Spleen (tissue), 11 donors: Measurements from ENCODE around the gene NRXN3. TPM values are rescaled to one million over a fixed set of nuclear protein-coding genes. Genes with fewer than 3 reads are reported as not detected.

Experiments used
- DNase-seq: peaks from one replicate; pipeline ENCODE4 v3.0.0-alpha.2; 2020
- H3K27ac ChIP-seq, 8 donors: fragments of 200-600 bp; sonication (generic) in 7 of 8; 1 replicate in 4 of 8; 2 replicates in 4 of 8; pipeline versions ENCODE4 v1.5.0 to v1.8.0; 2016 to 2021; ENCODE audit warnings: inconsistent platforms in 4 of 8, mild to moderate bottlenecking in 4 of 8, moderate library complexity in 1 of 8
- H3K27me3 ChIP-seq, 7 donors: fragments of 200-600 bp; sonication (generic) in 6 of 7; replicated peaks in 1 of 7; 1 replicate in 4 of 7; 2 replicates in 3 of 7; pipeline versions ENCODE4 v1.5.0 to v1.8.0; 2016 to 2021; ENCODE audit warnings: inconsistent platforms in 3 of 7, mild to moderate bottlenecking in 1 of 7
- H3K36me3 ChIP-seq, 6 donors: fragments of 200-600 bp; sonication (generic) in 5 of 6; 1 replicate in 4 of 6; 2 replicates in 2 of 6; pipeline versions ENCODE4 v1.5.0 to v1.8.0; 2016 to 2021; ENCODE audit warnings: inconsistent platforms in 2 of 6
- H3K4me1 ChIP-seq, 6 donors: fragments of 200-600 bp; sonication (generic) in 5 of 6; 1 replicate in 3 of 6; 2 replicates in 3 of 6; pipeline versions ENCODE4 v1.5.0 to v1.8.0; 2016 to 2021; ENCODE audit warnings: inconsistent platforms in 3 of 6
- H3K4me3 ChIP-seq, 8 donors: fragments of 200-600 bp; sonication (generic) in 7 of 8; 1 replicate in 4 of 8; 2 replicates in 4 of 8; pipeline versions ENCODE4 v1.5.0 to v1.8.0; 2016 to 2021; ENCODE audit warnings: inconsistent platforms in 4 of 8, mild to moderate bottlenecking in 4 of 8, moderate library complexity in 2 of 8
- H3K9me3 ChIP-seq, 8 donors: fragments of 200-600 bp; sonication (generic) in 7 of 8; 1 replicate in 4 of 8; 2 replicates in 4 of 8; pipeline versions ENCODE4 v1.5.0 to v1.8.0; 2016 to 2021; ENCODE audit warnings: inconsistent platforms in 4 of 8
- POLR2A ChIP-seq, 3 donors: fragments of 450-650 bp; IDR thresholded peaks; one replicate each; pipeline ENCODE4 v1.5.1; 2017; ENCODE audit warnings: antibody characterized with exemption in 3 of 3, mild to moderate bottlenecking in 1 of 3
- POLR2AphosphoS5 ChIP-seq, 3 donors: sonication (generic); formaldehyde crosslinking; IDR thresholded peaks; one replicate each; pipeline ENCODE4 v1.5.1; 2017; ENCODE audit warnings: antibody characterized with exemption in 3 of 3
- WGBS, 5 donors: extraction: QIAGEN DNeasy Blood & Tissue Kit in 3 of 5; methylation state at CpG; one replicate each; pipeline versions ENCODE4 v1.1.5 to v1.1.7; 2013 to 2018; 5-methylcytosine and 5-hydroxymethylcytosine counted together
- intact Hi-C: fragments of 100-400 bp; cut with DNase I; formaldehyde crosslinking; loops from one replicate; pipeline ENCODE4 v1.15.0; 2023; ENCODE audit warnings: low total_unique reads
- polyA plus RNA-seq, 3 donors: library from polyadenylated mRNA; stranded (reverse); fragments of 200-250 nt; gene quantifications; one replicate each; pipeline ENCODE4 v1.2.1, GENCODE V29; 2013
- total RNA-seq, 7 donors: library from RNA; depleted of rRNA in 3 of 7; stranded (reverse); fragments of >200 nt in 3 of 7; fragmentation: NEBNext Ultra II Directional in 4 of 7; extraction: Animal tissue kit (Norgen Biotek cat#: 25700) in 4 of 7; gene quantifications; one replicate each; pipeline versions ENCODE4 v1.1.0 to v1.2.1, GENCODE V29; 2016 to 2021
- TF ChIP-seq, protein P1 (sequence below), 11 experiments: fragments of 200-600 bp in 7 of 11; fragments of 450-650 bp in 4 of 11; sonication (generic) in 4 of 11; IDR thresholded peaks in 8 of 11; conservative IDR thresholded peaks in 3 of 11; 1 replicate in 7 of 11; 2 replicates in 4 of 11; pipeline versions ENCODE4 v1.4.0 to v1.8.0; 2016 to 2021; ENCODE audit warnings: antibody characterized with exemption in 11 of 11, inconsistent platforms in 4 of 11, mild to moderate bottlenecking in 1 of 11
- donor health status: healthy with polysubstance abuse.
- donor health status: DM: no; HTN: no; CAD: no; lungs with moderate emphysema.
- donor health status: DM: no; HTN: no; CAD: no.
- donor health status: Bipolar disorder and iron deficiency.
- donor health status: healthy.
- donor health status: DM: no; HTN: no; CAD: no.
- donor health status: DM: yes; HTN: yes; CAD: no.

Gene NRXN3
- total and polyA plus RNA-seq, 10 donors = 0.21 to 11.5 (median 1.6) TPM

DNA sequence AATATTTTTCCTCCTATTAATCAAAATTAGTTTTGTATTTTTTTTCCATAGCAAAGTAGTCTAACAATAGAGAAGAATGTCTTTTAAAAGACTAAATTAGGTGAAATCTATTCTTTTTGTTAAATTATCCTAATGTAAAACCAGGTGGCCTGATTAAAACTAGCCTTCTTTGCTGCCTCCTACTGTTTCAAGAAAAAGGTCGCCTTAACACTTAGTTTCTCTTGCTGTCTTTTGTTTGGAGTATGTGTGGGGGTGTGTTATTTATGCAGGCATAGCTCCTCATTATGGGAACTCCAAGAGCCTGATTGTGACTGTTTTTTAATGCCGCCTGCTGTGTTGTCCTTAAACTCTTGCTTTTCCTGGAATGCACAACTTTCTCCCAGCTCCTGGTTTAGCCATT, 1185.9 kb downstream of the NRXN3 start:
- H3K27me3 ChIP-seq = no peaks in the 10 kb centered on the region
- no peaks in the 10 kb centered on the region for H3K9me3 ChIP-seq
- H3K4me3 ChIP-seq = no peak overlapping the region
- no peaks in the 10 kb centered on the region for H3K36me3 ChIP-seq
- WGBS, 5 donors = 67 to 80% (median 75%) methylated on average over 2 of the region's 2 CpGs
- H3K4me1 ChIP-seq = no peaks in the 10 kb centered on the region
- no peak for TF ChIP-seq POLR2AphosphoS5 (IDR thresholded peaks at IDR 0.05)
- TF ChIP-seq, protein P1, sequence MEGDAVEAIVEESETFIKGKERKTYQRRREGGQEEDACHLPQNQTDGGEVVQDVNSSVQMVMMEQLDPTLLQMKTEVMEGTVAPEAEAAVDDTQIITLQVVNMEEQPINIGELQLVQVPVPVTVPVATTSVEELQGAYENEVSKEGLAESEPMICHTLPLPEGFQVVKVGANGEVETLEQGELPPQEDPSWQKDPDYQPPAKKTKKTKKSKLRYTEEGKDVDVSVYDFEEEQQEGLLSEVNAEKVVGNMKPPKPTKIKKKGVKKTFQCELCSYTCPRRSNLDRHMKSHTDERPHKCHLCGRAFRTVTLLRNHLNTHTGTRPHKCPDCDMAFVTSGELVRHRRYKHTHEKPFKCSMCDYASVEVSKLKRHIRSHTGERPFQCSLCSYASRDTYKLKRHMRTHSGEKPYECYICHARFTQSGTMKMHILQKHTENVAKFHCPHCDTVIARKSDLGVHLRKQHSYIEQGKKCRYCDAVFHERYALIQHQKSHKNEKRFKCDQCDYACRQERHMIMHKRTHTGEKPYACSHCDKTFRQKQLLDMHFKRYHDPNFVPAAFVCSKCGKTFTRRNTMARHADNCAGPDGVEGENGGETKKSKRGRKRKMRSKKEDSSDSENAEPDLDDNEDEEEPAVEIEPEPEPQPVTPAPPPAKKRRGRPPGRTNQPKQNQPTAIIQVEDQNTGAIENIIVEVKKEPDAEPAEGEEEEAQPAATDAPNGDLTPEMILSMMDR (IDR thresholded peaks at IDR 0.05 in 8 of 11, conservative IDR thresholded peaks at IDR 0.05 in 3 of 11) = no peak
- TF ChIP-seq POLR2A (IDR thresholded peaks at IDR 0.05) = no peak
- intact Hi-C loops = no loop called here
- no peak for DNase-seq
- H3K27ac ChIP-seq = no peak overlapping the region

DNA sequence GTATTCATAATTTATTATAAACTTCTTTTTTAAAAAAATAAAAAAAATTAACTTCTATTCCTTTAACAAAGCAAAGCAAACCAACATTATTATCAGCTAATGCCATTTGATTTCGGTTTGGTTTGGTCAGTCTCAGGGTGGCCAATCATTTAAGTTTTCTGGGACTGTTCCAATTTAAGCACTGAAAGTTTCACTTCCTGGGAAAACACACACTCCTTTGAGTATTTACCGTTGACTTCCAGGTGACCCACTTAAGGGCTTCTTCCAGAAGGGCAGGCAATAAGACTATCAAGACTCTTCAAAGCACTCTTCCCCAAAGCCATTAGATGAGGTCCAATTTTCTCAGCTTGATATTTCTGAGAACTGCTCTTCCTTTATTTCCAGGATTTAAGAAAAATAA, 1187.1 kb downstream of the NRXN3 start:
- Histone ChIP-seq H3K36me3 (no peaks in the 10 kb centered on the region), H3K9me3 (no peaks in the 10 kb centered on the region), H3K27ac (no peak overlapping the region), H3K27me3 (no peaks in the 10 kb centered on the region), H3K4me1 (no peaks in the 10 kb centered on the region), H3K4me3 (no peak overlapping the region)
- TF ChIP-seq POLR2A (IDR thresholded peaks at IDR 0.05) (no peak), POLR2AphosphoS5 (IDR thresholded peaks at IDR 0.05) (no peak)
- TF ChIP-seq, protein P1 (IDR thresholded peaks at IDR 0.05 in 8 of 11, conservative IDR thresholded peaks at IDR 0.05 in 3 of 11) = no peak
- DNase-seq = no peak
- 55 to 71% (median 67%) methylated on average over 2 of the region's 2 CpGs for WGBS, 5 donors
- intact Hi-C loops = no loop called here

DNA sequence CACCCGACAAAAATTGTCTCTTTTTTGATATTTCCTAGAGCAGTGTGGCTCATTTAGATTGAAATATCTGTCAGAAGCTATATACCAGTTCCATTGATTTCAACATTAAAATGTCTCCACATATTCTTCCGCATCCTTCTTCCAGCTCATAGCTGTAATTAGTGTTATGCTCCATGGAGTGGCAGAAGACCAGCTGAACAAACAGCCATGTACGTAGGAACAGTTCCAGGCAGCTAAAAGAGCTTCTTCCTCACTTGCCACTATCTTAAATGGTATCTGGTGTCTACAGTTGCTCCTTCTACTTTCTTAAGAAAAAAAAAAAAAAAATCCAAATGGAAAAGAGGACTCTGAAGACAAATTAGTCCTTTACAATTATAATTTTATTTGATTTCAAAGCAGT, 1193.1 kb downstream of the NRXN3 start:
- no peak for DNase-seq
- no peaks in the 10 kb centered on the region for H3K36me3 ChIP-seq
- H3K4me1 ChIP-seq = no peaks in the 10 kb centered on the region
- TF ChIP-seq, protein P1 (IDR thresholded peaks at IDR 0.05 in 8 of 11, conservative IDR thresholded peaks at IDR 0.05 in 3 of 11) = no peak
- TF ChIP-seq POLR2A (IDR thresholded peaks at IDR 0.05) = no peak
- no peak for TF ChIP-seq POLR2AphosphoS5 (IDR thresholded peaks at IDR 0.05)
- H3K4me3 ChIP-seq = no peak overlapping the region
- no peaks in the 10 kb centered on the region for H3K27me3 ChIP-seq
- H3K9me3 ChIP-seq = no peaks in the 10 kb centered on the region
- WGBS, 5 donors = 84 to 90% (median 86%) methylated on average over 3 of the region's 3 CpGs
- intact Hi-C loops = no loop called here
- H3K27ac ChIP-seq = no peak overlapping the region

DNA sequence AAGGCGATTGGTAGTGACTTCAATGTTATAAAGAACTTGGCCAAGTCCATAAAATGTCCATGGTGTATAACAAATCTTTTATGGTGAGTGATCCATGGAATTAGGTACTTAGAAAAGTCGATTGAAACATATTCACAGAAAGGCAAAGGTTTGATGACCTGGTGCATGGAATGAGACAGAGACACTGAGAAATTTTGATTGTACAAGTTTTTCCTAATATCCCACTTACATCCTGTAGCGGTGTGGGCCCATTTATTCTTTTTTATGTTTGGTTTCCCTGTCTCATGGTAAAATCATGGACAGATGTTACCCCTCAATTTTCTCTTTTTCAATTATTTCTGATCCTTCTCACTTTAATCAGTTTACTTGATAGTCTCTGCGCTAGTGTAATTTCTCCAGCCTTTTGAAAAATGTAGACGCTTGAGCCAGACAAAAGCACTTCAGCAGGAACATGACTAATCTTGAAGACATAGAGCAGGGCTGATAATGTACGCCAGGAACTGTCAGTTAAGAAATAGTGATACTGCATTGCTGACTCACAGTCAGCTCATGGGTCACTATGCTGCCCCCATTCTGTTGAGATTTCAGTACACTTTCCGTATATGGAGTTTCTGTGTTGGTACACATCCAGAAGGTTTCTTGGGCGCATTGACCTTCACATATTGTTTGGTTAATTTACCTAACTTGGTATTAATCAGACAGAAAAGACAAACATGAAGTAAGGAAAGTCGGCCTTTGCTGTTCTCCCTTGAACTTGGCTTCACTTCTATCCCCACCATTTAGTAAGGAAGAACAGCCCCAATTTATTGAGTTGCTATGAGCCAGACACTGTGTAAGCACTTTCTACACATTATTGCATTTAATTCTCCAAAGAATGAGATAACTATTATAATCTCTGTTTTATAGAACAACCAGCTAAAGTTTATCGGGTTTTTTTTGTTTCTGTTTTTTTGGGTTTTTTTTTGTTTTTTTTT, 1199.5 kb downstream of the NRXN3 start:
- 63 to 79% (median 72%) methylated on average over 10 of the region's 10 CpGs for WGBS, 5 donors
- intact Hi-C loops = no loop called here
- TF ChIP-seq POLR2AphosphoS5 (IDR thresholded peaks at IDR 0.05) (no peak), POLR2A (IDR thresholded peaks at IDR 0.05) (no peak)
- TF ChIP-seq, protein P1 (IDR thresholded peaks at IDR 0.05 in 8 of 11, conservative IDR thresholded peaks at IDR 0.05 in 3 of 11) = no peak
- Histone ChIP-seq H3K27ac (no peak overlapping the region), H3K4me1 (no peaks in the 10 kb centered on the region), H3K4me3 (no peak overlapping the region), H3K36me3 (no peaks in the 10 kb centered on the region), H3K27me3 (no peaks in the 10 kb centered on the region), H3K9me3 (no peaks in the 10 kb centered on the region)
- no peak for DNase-seq
